Smooth muscle cell (in vitro differentiated cells): ENCODE results near the gene IL10RA. TPM values are rescaled to one million over a fixed set of nuclear protein-coding genes. Genes with fewer than 3 reads are reported as not detected.

Source experiments
- DNase-seq: peaks from one replicate; lab custom pipeline; 2025; ENCODE audit not compliant: unreplicated experiment; lab: John Stamatoyannopoulos, UW
- H2AFZ ChIP-seq: fragments of 200-600 bp; sonication (generic); 2 replicates; pipeline ENCODE4 v1.6.0; 2016; ENCODE audit warnings: antibody characterized with exemption, low read depth, mild to moderate bottlenecking
- H3F3A ChIP-seq: fragments of 200-600 bp; sonication (generic); 2 replicates; pipeline ENCODE4 v1.6.0; 2017; ENCODE audit warnings: antibody characterized with exemption, low read depth
- H3K27ac ChIP-seq: fragments of 200-600 bp; sonication (generic); 2 replicates; pipeline ENCODE4 v1.5.1; 2016; ENCODE audit warnings: low read depth, mild to moderate bottlenecking
- H3K27me3 ChIP-seq: fragments of 200-600 bp; sonication (generic); 2 replicates; pipeline ENCODE4 v1.6.1; 2016; ENCODE audit warnings: low read depth, mild to moderate bottlenecking
- H3K36me3 ChIP-seq: fragments of 200-600 bp; sonication (generic); 2 replicates; pipeline ENCODE4 v1.5.1; 2016; ENCODE audit warnings: low read depth
- H3K4me1 ChIP-seq: fragments of 200-600 bp; sonication (generic); 2 replicates; pipeline ENCODE4 v1.5.1; 2016; ENCODE audit warnings: low read depth
- H3K4me2 ChIP-seq: fragments of 200-600 bp; sonication (generic); 2 replicates; pipeline ENCODE4 v1.6.0; 2016; ENCODE audit warnings: mild to moderate bottlenecking
- H3K4me3 ChIP-seq: fragments of 200-600 bp; sonication (generic); 2 replicates; pipeline ENCODE4 v1.5.1; 2016; ENCODE audit warnings: mild to moderate bottlenecking
- H3K79me2 ChIP-seq: fragments of 200-600 bp; sonication (generic); 2 replicates; pipeline ENCODE4 v1.6.0; 2016; ENCODE audit warnings: low read depth, mild to moderate bottlenecking
- H3K9ac ChIP-seq: fragments of 200-600 bp; sonication (generic); 2 replicates; pipeline ENCODE4 v1.6.0; 2016; ENCODE audit warnings: low read depth
- H3K9me3 ChIP-seq: fragments of 200-600 bp; sonication (generic); replicated peaks from 2 replicates; pipeline ENCODE4 v1.5.1; 2016; ENCODE audit warnings: low read depth
- H4K20me1 ChIP-seq: fragments of 200-600 bp; sonication (generic); 2 replicates; pipeline ENCODE4 v1.6.0; 2016; ENCODE audit warnings: low read depth
- WGBS: methylation state at CpG from one replicate; pipeline ENCODE4 v1.1.7; 2016; ENCODE audit warnings: low lambda C conversion rate; 5-methylcytosine and 5-hydroxymethylcytosine counted together
- polyA plus RNA-seq: library from polyadenylated mRNA; unstranded; fragments of >200 nt; fragmentation: Nextera tagmentation; extraction: Ambion mirVana; gene quantifications from 2 replicates; pipeline ENCODE4 v1.2.1, GENCODE V29; 2016
- total RNA-seq: library from RNA; depleted of rRNA; stranded (reverse); fragments of >200 nt; gene quantifications from 2 replicates; pipeline ENCODE4 v1.2.3, GENCODE V29; 2014
- TF ChIP-seq, protein P1 (sequence below): fragments of 200-600 bp; sonication (generic); IDR thresholded peaks from 2 replicates; pipeline ENCODE4 v1.5.1; 2017; ENCODE audit warnings: borderline replicate concordance, mild to moderate bottlenecking, antibody characterized with exemption; ENCODE audit not compliant: insufficient read depth, poor library complexity, severe bottlenecking

The IL10RA gene
- total and polyA plus RNA-seq, 2 experiments from 2014 or later: 0.07 to 0.18 TPM

DNA sequence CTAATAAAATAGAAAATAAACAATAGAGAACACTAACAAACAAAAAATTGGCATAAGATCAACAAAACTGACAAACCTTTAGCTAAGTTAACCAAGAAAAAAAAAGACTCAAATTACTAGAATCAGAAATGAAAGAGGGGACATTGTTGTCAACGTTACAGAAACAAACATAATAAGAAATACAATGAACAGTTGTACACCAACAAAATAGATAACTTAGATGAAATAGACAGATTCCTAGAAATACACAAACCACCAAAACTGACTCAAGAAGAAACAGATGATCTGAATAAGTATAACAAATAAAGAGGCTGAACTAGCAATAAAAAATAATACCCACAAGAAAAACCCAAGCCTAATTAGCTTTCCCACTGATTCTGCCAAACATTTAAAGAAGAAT is 55.9 kb downstream of the IL10RA start:
- Histone ChIP-seq H3F3A (no peaks in the 10 kb centered on the region), H3K36me3 (no peaks in the 10 kb centered on the region), H4K20me1 (no peaks in the 10 kb centered on the region), H3K27ac (no peak overlapping the region), H3K79me2 (no peaks in the 10 kb centered on the region), H3K4me3 (no peak overlapping the region), H3K4me1 (no peaks in the 10 kb centered on the region), H3K9me3 (no peaks in the 10 kb centered on the region), H2AFZ (no peak overlapping the region), H3K9ac (no peak overlapping the region), H3K27me3 (peaks cover 12% of the 10 kb centered on the region), H3K4me2 (no peak overlapping the region)
- 80% methylated on average over 1 of the region's 1 CpG for WGBS
- TF ChIP-seq, protein P1, sequence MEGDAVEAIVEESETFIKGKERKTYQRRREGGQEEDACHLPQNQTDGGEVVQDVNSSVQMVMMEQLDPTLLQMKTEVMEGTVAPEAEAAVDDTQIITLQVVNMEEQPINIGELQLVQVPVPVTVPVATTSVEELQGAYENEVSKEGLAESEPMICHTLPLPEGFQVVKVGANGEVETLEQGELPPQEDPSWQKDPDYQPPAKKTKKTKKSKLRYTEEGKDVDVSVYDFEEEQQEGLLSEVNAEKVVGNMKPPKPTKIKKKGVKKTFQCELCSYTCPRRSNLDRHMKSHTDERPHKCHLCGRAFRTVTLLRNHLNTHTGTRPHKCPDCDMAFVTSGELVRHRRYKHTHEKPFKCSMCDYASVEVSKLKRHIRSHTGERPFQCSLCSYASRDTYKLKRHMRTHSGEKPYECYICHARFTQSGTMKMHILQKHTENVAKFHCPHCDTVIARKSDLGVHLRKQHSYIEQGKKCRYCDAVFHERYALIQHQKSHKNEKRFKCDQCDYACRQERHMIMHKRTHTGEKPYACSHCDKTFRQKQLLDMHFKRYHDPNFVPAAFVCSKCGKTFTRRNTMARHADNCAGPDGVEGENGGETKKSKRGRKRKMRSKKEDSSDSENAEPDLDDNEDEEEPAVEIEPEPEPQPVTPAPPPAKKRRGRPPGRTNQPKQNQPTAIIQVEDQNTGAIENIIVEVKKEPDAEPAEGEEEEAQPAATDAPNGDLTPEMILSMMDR: no peak
- no peak for DNase-seq

- TF ChIP-seq, protein P1: no peak
- H3K4me1 ChIP-seq: no peaks in the 10 kb centered on the region
- no peak overlapping the region for H3K4me3 ChIP-seq
- H2AFZ ChIP-seq: no peak overlapping the region
- H3K4me2 ChIP-seq: no peak overlapping the region
- H4K20me1 ChIP-seq: no peaks in the 10 kb centered on the region
- WGBS: 77% methylated on average over 4 of the region's 4 CpGs
- H3K9me3 ChIP-seq: no peaks in the 10 kb centered on the region
- DNase-seq: no peak
- H3K27me3 ChIP-seq: peaks cover 11% of the 10 kb centered on the region
- H3K36me3 ChIP-seq: no peaks in the 10 kb centered on the region
- H3K9ac ChIP-seq: no peak overlapping the region
- no peaks in the 10 kb centered on the region for H3K79me2 ChIP-seq
- no peaks in the 10 kb centered on the region for H3F3A ChIP-seq
- no peak overlapping the region for H3K27ac ChIP-seq
Measured at GRCh38 chr11:118042796-118043195, 56.6 kb downstream of the IL10RA start.

DNA sequence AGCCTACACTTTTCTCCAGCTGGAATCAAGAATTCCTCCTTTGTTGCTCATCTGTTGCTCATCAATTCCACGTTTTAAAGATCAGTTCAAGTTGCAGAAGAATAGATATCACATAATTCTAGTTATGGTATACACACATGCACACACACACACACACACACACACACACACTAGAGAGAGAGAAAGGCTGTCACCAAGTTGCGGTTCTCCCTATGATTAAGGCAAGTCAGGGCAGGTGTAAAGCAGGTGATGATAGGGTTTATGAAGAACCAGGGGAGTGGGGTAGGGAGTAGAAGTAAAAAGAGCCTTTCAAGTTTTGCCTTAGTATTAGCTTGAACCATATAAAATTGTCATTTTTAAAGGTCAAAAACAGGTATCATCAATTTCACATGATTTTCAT is 59.0 kb downstream of the IL10RA start:
- H3K4me1 ChIP-seq: no peaks in the 10 kb centered on the region
- DNase-seq: no peak
- H3K4me2 ChIP-seq: no peak overlapping the region
- no peaks in the 10 kb centered on the region for H4K20me1 ChIP-seq
- no peak overlapping the region for H3K4me3 ChIP-seq
- TF ChIP-seq, protein P1: no peak
- no peaks in the 10 kb centered on the region for H3F3A ChIP-seq
- WGBS: 51% methylated on average over 2 of the region's 2 CpGs
- no peaks in the 10 kb centered on the region for H3K36me3 ChIP-seq
- no peak overlapping the region for H3K27ac ChIP-seq
- H2AFZ ChIP-seq: no peak overlapping the region
- H3K9ac ChIP-seq: no peak overlapping the region
- H3K27me3 ChIP-seq: peaks cover 8% of the 10 kb centered on the region
- no peaks in the 10 kb centered on the region for H3K9me3 ChIP-seq
- no peaks in the 10 kb centered on the region for H3K79me2 ChIP-seq
